Measurements from ENCODE around the gene PIGO. TPM values are rescaled to one million over a fixed set of nuclear protein-coding genes. Genes with fewer than 3 reads are reported as not detected.

PIGO gene
- total and polyA plus RNA-seq, 3 experiments from 2014 or later: 26.4 to 32.1 (median 31.7) TPM

- no peaks in the 10 kb centered on the region for H3K27me3 Mint-ChIP-seq
- no peaks in the 10 kb centered on the region for H3K9me3 ChIP-seq (ENCODE audit: low read length)
- no peaks in the 10 kb centered on the region for H3K9me3 Mint-ChIP-seq
- H3K4me3 Mint-ChIP-seq: peak overlapping the region; percentile 48 to 91 (median 74)
- peaks cover 55 to 69% (median 68%) of the 10 kb centered on the region in 3 donors for H3K4me1 Mint-ChIP-seq
- no peak for DNase-seq
- H3K36me3 ChIP-seq (ENCODE audit: insufficient read depth, low read length): peaks cover 41% of the 10 kb centered on the region
- peaks cover 39% of the 10 kb centered on the region for H3K4me1 ChIP-seq (ENCODE audit: insufficient read depth, low read length)
- ChIA-PET POLR2A (interaction anchor here (0.6 kb wide), 2 partner anchors 10 to 94 kb away, joined by 4 to 6 read pairs; no protein-coding TSS in a partner anchor), CTCF (interaction anchor here (1.1 to 2.1 kb wide), 2 partner anchors 27 to 34 kb away, joined by 3 to 5 read pairs; partner anchors contain the start of gene PIGO)
- no peak overlapping the region for H3K27ac ChIP-seq (ENCODE audit: low read depth, low read length)
- H3K4me3 ChIP-seq (ENCODE audit: low read length): no peak overlapping the region
- H3K27me3 ChIP-seq (ENCODE audit: insufficient read depth, low read length, poor library complexity, severe bottlenecking): no peaks in the 10 kb centered on the region
- H3K36me3 Mint-ChIP-seq: peaks cover 16 to 67% (median 24%) of the 10 kb centered on the region in 3 donors
- peak overlapping the region; percentile 17 to 89 (median 68) for H3K27ac Mint-ChIP-seq
Measured at GRCh38 chr9:35069020-35069419, 27.4 kb downstream of the PIGO start.

DNA sequence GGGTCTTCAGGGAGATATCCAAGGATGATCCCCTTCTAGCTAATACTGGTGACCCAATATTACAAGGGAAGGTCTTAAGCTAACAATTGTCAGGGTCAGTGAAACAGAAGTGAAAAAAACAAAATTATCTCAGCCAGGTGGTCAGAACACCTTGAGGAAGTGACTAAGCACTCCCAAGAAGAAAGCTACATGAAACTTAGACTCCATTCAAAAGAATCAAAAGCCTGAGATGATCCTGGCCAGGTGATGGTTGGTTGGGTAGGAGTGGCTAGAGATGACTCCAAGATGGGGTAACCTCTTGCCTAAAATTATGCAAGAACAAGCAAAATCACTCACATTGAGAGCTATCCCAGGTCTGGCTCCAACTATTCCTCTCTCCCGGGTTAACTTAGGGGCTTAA lies 29.3 kb downstream of the PIGO start:
- Mint-ChIP-seq H3K4me1 (peaks cover 50 to 59% (median 57%) of the 10 kb centered on the region in 3 donors), H3K27ac (peak overlapping the region in 5 of 8 donors; percentile 19 to 79 (median 49)), H3K27me3 (no peaks in the 10 kb centered on the region), H3K4me3 (no peak overlapping the region), H3K9me3 (no peaks in the 10 kb centered on the region), H3K36me3 (peaks cover 23 to 79% (median 33%) of the 10 kb centered on the region in 3 donors)
- POLR2A ChIA-PET: interaction anchor here (0.6 kb wide), 1 partner anchor 163 kb away, joined by 3 read pairs; no protein-coding TSS in a partner anchor
- no peak for DNase-seq
- no peak overlapping the region for H3K27ac ChIP-seq (ENCODE audit: low read depth, low read length)
- H3K9me3 ChIP-seq (ENCODE audit: low read length): no peaks in the 10 kb centered on the region
- no peaks in the 10 kb centered on the region for H3K27me3 ChIP-seq (ENCODE audit: insufficient read depth, low read length, poor library complexity, severe bottlenecking)
- H3K36me3 ChIP-seq (ENCODE audit: insufficient read depth, low read length): peaks cover 61% of the 10 kb centered on the region
- H3K4me3 ChIP-seq (ENCODE audit: low read length): no peak overlapping the region
- CTCF ChIA-PET: interaction anchor here (1.3 to 2.1 kb wide), 2 partner anchors 29 to 50 kb away, joined by 4 to 5 read pairs; partner anchors contain the start of gene PIGO
- H3K4me1 ChIP-seq (ENCODE audit: insufficient read depth, low read length): peaks cover 35% of the 10 kb centered on the region

- Histone ChIP-seq H3K9me3 (ENCODE audit: low read length) (no peaks in the 10 kb centered on the region), H3K36me3 (ENCODE audit: insufficient read depth, low read length) (peaks cover 95% of the 10 kb centered on the region), H3K27ac (ENCODE audit: low read depth, low read length) (no peak overlapping the region), H3K4me1 (ENCODE audit: insufficient read depth, low read length) (no peaks in the 10 kb centered on the region), H3K27me3 (ENCODE audit: insufficient read depth, low read length, poor library complexity, severe bottlenecking) (no peaks in the 10 kb centered on the region), H3K4me3 (ENCODE audit: low read length) (no peak overlapping the region)
- Mint-ChIP-seq H3K4me3 (no peak overlapping the region), H3K27ac (no peak overlapping the region), H3K36me3 (peaks cover 30 to 97% (median 57%) of the 10 kb centered on the region in 3 donors), H3K9me3 (no peaks in the 10 kb centered on the region), H3K27me3 (no peaks in the 10 kb centered on the region), H3K4me1 (peaks cover 2 to 8% (median 5%) of the 10 kb centered on the region in 3 donors)
- DNase-seq: no peak
- POLR2A ChIA-PET: no interaction called here
- CTCF ChIA-PET: no interaction called here
Measured at GRCh38 chr9:35060548-35061207, 35.7 kb downstream of the PIGO start.

- H3K4me3 ChIP-seq (ENCODE audit: low read length): no peak overlapping the region
- peaks cover 0 to 2% (median 0%) of the 10 kb centered on the region in 3 donors for H3K4me1 Mint-ChIP-seq
- H3K27ac Mint-ChIP-seq: peak overlapping the region in 1 of 8 donors; percentile 8
- CTCF ChIA-PET: interaction anchor here (0.8 kb wide), 1 partner anchor 9 kb away, joined by 3 read pairs; no protein-coding TSS in a partner anchor
- peaks cover 23 to 96% (median 54%) of the 10 kb centered on the region in 3 donors for H3K36me3 Mint-ChIP-seq
- H3K36me3 ChIP-seq (ENCODE audit: insufficient read depth, low read length): peaks cover 82% of the 10 kb centered on the region
- H3K27me3 ChIP-seq (ENCODE audit: insufficient read depth, low read length, poor library complexity, severe bottlenecking): no peaks in the 10 kb centered on the region
- no peak for DNase-seq
- POLR2A ChIA-PET: no interaction called here
- H3K9me3 Mint-ChIP-seq: no peaks in the 10 kb centered on the region
- H3K9me3 ChIP-seq (ENCODE audit: low read length): no peaks in the 10 kb centered on the region
- H3K4me3 Mint-ChIP-seq: peak overlapping the region in 1 of 7 donors; percentile 13
- H3K27ac ChIP-seq (ENCODE audit: low read depth, low read length): no peak overlapping the region
- no peaks in the 10 kb centered on the region for H3K4me1 ChIP-seq (ENCODE audit: insufficient read depth, low read length)
- H3K27me3 Mint-ChIP-seq: no peaks in the 10 kb centered on the region
Measured at GRCh38 chr9:35059438-35059837, 37.0 kb downstream of the PIGO start.

DNA sequence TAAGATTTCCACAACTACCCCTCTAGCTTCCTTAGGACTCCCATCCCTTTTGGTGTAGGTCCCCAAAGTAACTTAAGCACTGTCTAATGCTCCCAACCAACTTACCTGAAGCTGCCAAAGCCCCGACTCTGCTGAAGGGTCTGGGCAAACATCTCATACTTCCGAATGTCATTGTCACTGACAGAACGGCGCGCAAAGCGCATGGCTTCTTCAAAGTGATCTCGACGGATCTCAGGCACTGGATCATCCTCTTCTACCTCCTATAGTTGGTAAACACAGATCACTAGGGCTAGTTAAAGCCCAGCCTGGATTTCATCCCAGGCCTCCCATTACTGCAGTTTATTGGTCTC lies 39.1 kb downstream of the PIGO start:
- Mint-ChIP-seq H3K36me3 (peaks cover 18 to 93% (median 49%) of the 10 kb centered on the region in 3 donors), H3K9me3 (no peaks in the 10 kb centered on the region), H3K4me1 (peaks cover 0 to 7% (median 0%) of the 10 kb centered on the region in 3 donors), H3K4me3 (no peak overlapping the region), H3K27me3 (no peaks in the 10 kb centered on the region), H3K27ac (peak overlapping the region in 1 of 8 donors; percentile 53)
- H3K27ac ChIP-seq (ENCODE audit: low read depth, low read length): no peak overlapping the region
- H3K36me3 ChIP-seq (ENCODE audit: insufficient read depth, low read length): peaks cover 60% of the 10 kb centered on the region
- ChIA-PET POLR2A (no interaction called here), CTCF (interaction anchor here (1.1 kb wide), 1 partner anchor 39 kb away, joined by 4 read pairs; the partner anchor contains the start of gene PIGO)
- H3K9me3 ChIP-seq (ENCODE audit: low read length): no peaks in the 10 kb centered on the region
- DNase-seq: no peak
- H3K4me1 ChIP-seq (ENCODE audit: insufficient read depth, low read length): no peaks in the 10 kb centered on the region
- no peaks in the 10 kb centered on the region for H3K27me3 ChIP-seq (ENCODE audit: insufficient read depth, low read length, poor library complexity, severe bottlenecking)
- no peak overlapping the region for H3K4me3 ChIP-seq (ENCODE audit: low read length)

DNA sequence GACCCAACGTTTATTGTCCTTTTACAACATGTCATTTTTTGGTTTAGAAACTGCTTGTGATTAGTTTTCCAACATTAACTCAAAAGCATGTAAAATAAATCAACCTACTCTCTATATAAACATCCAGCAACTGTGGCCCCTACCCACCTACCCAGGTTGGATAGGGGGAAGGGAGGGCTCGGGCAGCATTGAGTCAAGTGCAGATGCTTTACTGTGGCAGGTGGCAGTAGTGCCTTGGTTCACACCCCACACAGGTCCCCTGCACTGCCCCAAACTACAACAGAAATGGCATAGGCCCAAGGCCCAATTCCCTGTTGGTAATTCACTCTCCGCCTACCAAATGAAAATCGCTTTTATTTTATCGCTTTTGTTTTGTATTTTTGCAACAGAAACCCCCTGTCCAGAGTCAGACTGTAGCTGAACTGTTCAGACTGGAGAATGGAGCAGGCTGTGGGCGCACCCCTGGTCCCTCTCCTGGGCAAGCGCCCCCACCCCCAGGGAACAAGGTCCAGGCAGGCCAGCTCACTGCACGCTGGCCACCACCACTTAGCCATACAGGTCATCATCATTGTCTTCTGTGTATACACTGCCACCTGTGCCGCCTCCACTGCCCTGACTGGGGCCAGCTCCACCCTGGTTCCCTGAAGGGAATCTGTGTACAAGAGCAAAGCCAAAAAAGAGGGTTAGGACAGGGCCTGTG lies 39.7 kb downstream of the PIGO start:
- POLR2A ChIA-PET: no interaction called here
- Mint-ChIP-seq H3K9me3 (no peaks in the 10 kb centered on the region), H3K27ac (peak overlapping the region in 2 of 8 donors; percentile 9 to 53), H3K4me1 (peaks cover 0 to 7% (median 0%) of the 10 kb centered on the region in 3 donors), H3K36me3 (peaks cover 15 to 91% (median 45%) of the 10 kb centered on the region in 3 donors), H3K4me3 (peak overlapping the region in 1 of 7 donors; percentile 19), H3K27me3 (no peaks in the 10 kb centered on the region)
- H3K9me3 ChIP-seq (ENCODE audit: low read length): no peaks in the 10 kb centered on the region
- CTCF ChIA-PET: interaction anchor here (1.1 kb wide), 1 partner anchor 40 kb away, joined by 4 read pairs; the partner anchor contains the start of gene PIGO
- H3K27ac ChIP-seq (ENCODE audit: low read depth, low read length): no peak overlapping the region
- H3K27me3 ChIP-seq (ENCODE audit: insufficient read depth, low read length, poor library complexity, severe bottlenecking): no peaks in the 10 kb centered on the region
- H3K4me1 ChIP-seq (ENCODE audit: insufficient read depth, low read length): no peaks in the 10 kb centered on the region
- DNase-seq: no peak
- H3K4me3 ChIP-seq (ENCODE audit: low read length): no peak overlapping the region
- peaks cover 55% of the 10 kb centered on the region for H3K36me3 ChIP-seq (ENCODE audit: insufficient read depth, low read length)

DNA sequence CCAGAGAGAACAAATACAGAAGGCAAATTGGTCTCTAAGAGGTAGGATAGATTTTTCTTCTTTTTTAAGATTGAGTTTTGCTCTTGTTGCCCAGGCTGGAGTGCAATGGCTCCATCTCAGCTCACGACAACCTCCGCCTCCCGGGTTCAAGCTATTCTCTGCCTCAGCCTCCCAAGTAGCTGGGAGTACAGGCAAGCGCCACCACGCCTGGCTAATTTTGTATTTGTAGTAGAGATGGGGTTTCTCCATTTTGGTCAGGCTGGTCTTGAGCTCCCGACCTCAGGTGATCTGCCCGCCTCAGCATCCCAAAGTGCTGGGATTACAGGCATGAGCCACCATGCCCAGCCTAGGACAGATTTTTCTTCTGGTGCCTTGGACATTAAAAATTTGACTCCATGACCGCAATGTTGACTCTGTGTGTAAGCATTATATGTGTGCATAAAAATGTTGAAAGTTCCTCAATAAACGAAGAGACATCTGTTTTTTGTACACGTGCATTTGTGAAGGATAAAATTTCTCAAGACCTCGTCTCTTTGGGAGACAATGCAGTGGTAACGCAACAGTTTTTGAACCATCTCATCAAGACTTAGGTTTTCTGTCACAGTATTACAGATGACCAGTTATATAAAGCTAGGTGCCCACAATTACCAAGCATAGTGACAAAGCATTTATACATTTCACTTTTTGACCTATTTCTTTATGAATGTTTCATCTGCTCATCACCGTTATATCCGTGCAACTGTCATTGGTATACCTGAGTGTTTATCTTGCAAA lies 41.3 kb downstream of the PIGO start:
- no peak for DNase-seq
- Histone ChIP-seq H3K36me3 (ENCODE audit: insufficient read depth, low read length) (peaks cover 39% of the 10 kb centered on the region), H3K4me1 (ENCODE audit: insufficient read depth, low read length) (no peaks in the 10 kb centered on the region), H3K27ac (ENCODE audit: low read depth, low read length) (no peak overlapping the region), H3K4me3 (ENCODE audit: low read length) (no peak overlapping the region), H3K27me3 (ENCODE audit: insufficient read depth, low read length, poor library complexity, severe bottlenecking) (no peaks in the 10 kb centered on the region), H3K9me3 (ENCODE audit: low read length) (no peaks in the 10 kb centered on the region)
- CTCF ChIA-PET: no interaction called here
- H3K27me3 Mint-ChIP-seq: no peaks in the 10 kb centered on the region
- peaks cover 4 to 14% (median 5%) of the 10 kb centered on the region in 3 donors for H3K4me1 Mint-ChIP-seq
- H3K36me3 Mint-ChIP-seq: peaks cover 4 to 82% (median 37%) of the 10 kb centered on the region in 3 donors
- POLR2A ChIA-PET: interaction anchor here (0.6 kb wide), 1 partner anchor 655 kb away, joined by 4 read pairs; no protein-coding TSS in a partner anchor
- H3K9me3 Mint-ChIP-seq: no peaks in the 10 kb centered on the region
- peak overlapping the region in 1 of 8 donors; percentile 12 for H3K27ac Mint-ChIP-seq
- no peak overlapping the region for H3K4me3 Mint-ChIP-seq
